ENCODE data around the gene CBFA2T2.

CBFA2T2 gene

GRCh38 chr20:33653218-33653899 lies 163.5 kb downstream of the CBFA2T2 start:
- peak; percentile 87 for DNase-seq (ENCODE audit: low spot score)

GRCh38 chr20:33653900-33654596 lies 164.2 kb downstream of the CBFA2T2 start:
- DNase-seq (ENCODE audit: low spot score), result no peak

- DNase-seq (ENCODE audit: low spot score), result no peak
Measured at GRCh38 chr20:33654680-33655161, 164.8 kb downstream of the CBFA2T2 start.

- no peak for DNase-seq (ENCODE audit: low spot score)
Measured at GRCh38 chr20:33655164-33655563, 165.3 kb downstream of the CBFA2T2 start.

- DNase-seq (ENCODE audit: low spot score), result no peak
Measured at GRCh38 chr20:33656010-33656782, 166.3 kb downstream of the CBFA2T2 start.

GRCh38 chr20:33656783-33657703 lies 167.1 kb downstream of the CBFA2T2 start:
- DNase-seq (ENCODE audit: low spot score), result no peak

GRCh38 chr20:33657704-33658095 lies 167.8 kb downstream of the CBFA2T2 start:
- DNase-seq (ENCODE audit: low spot score), result no peak

GRCh38 chr20:33658510-33658909 lies 168.6 kb downstream of the CBFA2T2 start:
- no peak for DNase-seq (ENCODE audit: low spot score)

- no peak for DNase-seq (ENCODE audit: low spot score)
Measured at GRCh38 chr20:33658929-33659328, 169.0 kb downstream of the CBFA2T2 start.

- no peak for DNase-seq (ENCODE audit: low spot score)
Measured at GRCh38 chr20:33659341-33660034, 169.6 kb downstream of the CBFA2T2 start.

GRCh38 chr20:33660035-33660684 lies 170.3 kb downstream of the CBFA2T2 start:
- DNase-seq (ENCODE audit: low spot score), result no peak

- no peak for DNase-seq (ENCODE audit: low spot score)
Measured at GRCh38 chr20:33660685-33661058, 170.8 kb downstream of the CBFA2T2 start.

GRCh38 chr20:33662172-33662571 lies 172.3 kb downstream of the CBFA2T2 start, which contains the start of gene C20orf144:
TSS of gene C20orf144 (plus strand) at chr20:33662327. CDS start at chr20:33662346, 19 bp downstream.
- DNase-seq (ENCODE audit: low spot score), result no peak

- peak; percentile 86 for DNase-seq (ENCODE audit: low spot score)
Measured at GRCh38 chr20:33663161-33664084, 173.5 kb downstream of the CBFA2T2 start.

- no peak for DNase-seq (ENCODE audit: low spot score)
Measured at GRCh38 chr20:33664085-33664761, 174.3 kb downstream of the CBFA2T2 start.

GRCh38 chr20:33664762-33665144 lies 174.9 kb downstream of the CBFA2T2 start:
- DNase-seq (ENCODE audit: low spot score), result no peak

- DNase-seq (ENCODE audit: low spot score), result peak; percentile 97
Measured at GRCh38 chr20:33666293-33667244, 176.7 kb downstream of the CBFA2T2 start, which contains the start of gene ACTL10. TSS of gene ACTL10 (plus strand) at chr20:33666943. CDS start at chr20:33667498, 555 bp downstream.

Measured in AG08395 (cell line).